ENCODE data around the gene COPG1. TPM values are rescaled to one million over a fixed set of nuclear protein-coding genes. Genes with fewer than 3 reads are reported as not detected.

Gene COPG1
- total RNA-seq, 2 experiments from 2014 or later: 114 to 118 TPM

Small RNA genes lying within 50 kb of the gene (microRNA-seq; reads per million reads assigned to microRNA genes)
- gene MIR6826 (ENCODE audit: borderline microRNAs expressed, borderline replicate concordance): 1.8 reads per million

Other genes with a start within 250 kb of the COPG1 start
- under 1 TPM; 0.16 to 0.38 TPM for gene EFCC1, start 248.3 kb upstream of the COPG1 start, total RNA-seq
- not detected for gene GP9, start 188.8 kb upstream of the COPG1 start, total RNA-seq
- 10 to 100 TPM; 41.6 to 44.1 TPM for gene RAB43, start 127.8 kb upstream of the COPG1 start, total RNA-seq
- gene ISY1, start 88.5 kb upstream of the COPG1 start, total RNA-seq: 10 to 100 TPM; 66.7 to 68.5 TPM
- gene CNBP, start 65.7 kb upstream of the COPG1 start, total RNA-seq: 100 to 1,000 TPM; 453 to 454 TPM
- gene HMCES, start 29.3 kb downstream of the COPG1 start, total RNA-seq: 10 to 100 TPM; 54.5 to 57.8 TPM
- gene EFCAB12, start 179.0 kb downstream of the COPG1 start, total RNA-seq: under 1 TPM; 0.56 to 0.65 TPM
- gene MBD4, start 190.3 kb downstream of the COPG1 start, total RNA-seq: 10 to 100 TPM; 38.9 to 44.5 TPM
- gene IFT122, start 190.6 kb downstream of the COPG1 start, total RNA-seq: 10 to 100 TPM; 18.9 to 20.4 TPM

Data from activated CD8-positive, alpha-beta T cell treated with anti-CD3 and anti-CD28 coated beads for 36 hours (primary cell).